Lung (tissue), 12 donors: Measurements from ENCODE around the gene TBC1D22A. TPM values are rescaled to one million over a fixed set of nuclear protein-coding genes. Genes with fewer than 3 reads are reported as not detected.

Experiments used
- ATAC-seq: fragments of 200-7000 bp; cut with Tn5 transposase; one replicate; pipeline ENCODE4 v1.9.1; 2020; ENCODE audit warnings: moderate number of reproducible peaks; ENCODE audit not compliant: insufficient read depth, low FRiP score
- DNase-seq, 3 donors: peaks; one replicate each; pipeline ENCODE4 v3.0.0-alpha.2; 2013 to 2017
- H3K27ac ChIP-seq, 2 donors: one replicate each; pipeline ENCODE4 v1.5.1; 2013; ENCODE audit warnings: mild to moderate bottlenecking in 2 of 2, moderate library complexity in 2 of 2, control low read depth in 1 of 2, inconsistent platforms in 1 of 2, low read depth in 1 of 2, low read length in 1 of 2
- H3K27me3 ChIP-seq, 3 donors: one replicate each; pipeline ENCODE4 v1.5.1; 2013; ENCODE audit warnings: low read length in 2 of 3; ENCODE audit not compliant: control insufficient read depth in 3 of 3, insufficient read depth in 3 of 3
- H3K36me3 ChIP-seq, 4 donors: one replicate each; pipeline ENCODE4 v1.5.1; 2013; ENCODE audit warnings: low read length in 4 of 4, mild to moderate bottlenecking in 1 of 4, moderate library complexity in 1 of 4; ENCODE audit not compliant: control insufficient read depth in 4 of 4, insufficient read depth in 4 of 4
- H3K4me1 ChIP-seq, 5 donors: one replicate each; pipeline ENCODE4 v1.5.1; 2013; ENCODE audit warnings: low read length in 5 of 5, mild to moderate bottlenecking in 2 of 5, moderate library complexity in 1 of 5; ENCODE audit not compliant: control insufficient read depth in 5 of 5, insufficient read depth in 5 of 5
- H3K4me3 ChIP-seq: one replicate; pipeline ENCODE4 v1.5.1; 2013; ENCODE audit warnings: mild to moderate bottlenecking, control low read depth, moderate library complexity
- H3K9ac ChIP-seq, 2 donors: one replicate each; pipeline ENCODE4 v1.5.1; 2013; ENCODE audit warnings: low read length in 2 of 2, control low read depth in 1 of 2; ENCODE audit not compliant: insufficient read depth in 1 of 2
- H3K9me3 ChIP-seq, 4 donors: one replicate each; pipeline ENCODE4 v1.5.1; 2013; ENCODE audit warnings: low read length in 3 of 4, mild to moderate bottlenecking in 1 of 4, moderate library complexity in 1 of 4; ENCODE audit not compliant: control insufficient read depth in 4 of 4, insufficient read depth in 3 of 4
- CTCF ChIP-seq: IDR thresholded peaks from 2 replicates; pipeline ENCODE4 v1.5.1; 2012; ENCODE audit warnings: mild to moderate bottlenecking; ENCODE audit errors: control extremely low read depth, extremely low read depth
- WGBS, 2 donors: extraction: QIAGEN DNeasy Blood & Tissue Kit; methylation state at CpG; one replicate each; pipeline ENCODE4 v1.1.7; 2013; 5-methylcytosine and 5-hydroxymethylcytosine counted together
- polyA plus RNA-seq, 2 donors: library from polyadenylated mRNA; stranded (reverse); fragments of 200-250 nt; gene quantifications; one replicate each; pipeline ENCODE4 v1.2.1, GENCODE V29; 2013
- total RNA-seq, 2 donors: library from RNA; depleted of rRNA in 1 of 2; stranded (reverse); fragments of >200 nt in 1 of 2; gene quantifications; one replicate each; pipeline ENCODE4 v1.2.1, GENCODE V29; 2014 to 2021
- donor health status: control.
- donor health status: control.
- donor health status: Bipolar disorder and iron deficiency.
- donor health status: healthy.
- donor health status: DM: yes; HTN: yes; CAD: no.

The TBC1D22A gene
- total and polyA plus RNA-seq, 4 donors = 20.2 to 38.4 (median 21.0) TPM

DNA sequence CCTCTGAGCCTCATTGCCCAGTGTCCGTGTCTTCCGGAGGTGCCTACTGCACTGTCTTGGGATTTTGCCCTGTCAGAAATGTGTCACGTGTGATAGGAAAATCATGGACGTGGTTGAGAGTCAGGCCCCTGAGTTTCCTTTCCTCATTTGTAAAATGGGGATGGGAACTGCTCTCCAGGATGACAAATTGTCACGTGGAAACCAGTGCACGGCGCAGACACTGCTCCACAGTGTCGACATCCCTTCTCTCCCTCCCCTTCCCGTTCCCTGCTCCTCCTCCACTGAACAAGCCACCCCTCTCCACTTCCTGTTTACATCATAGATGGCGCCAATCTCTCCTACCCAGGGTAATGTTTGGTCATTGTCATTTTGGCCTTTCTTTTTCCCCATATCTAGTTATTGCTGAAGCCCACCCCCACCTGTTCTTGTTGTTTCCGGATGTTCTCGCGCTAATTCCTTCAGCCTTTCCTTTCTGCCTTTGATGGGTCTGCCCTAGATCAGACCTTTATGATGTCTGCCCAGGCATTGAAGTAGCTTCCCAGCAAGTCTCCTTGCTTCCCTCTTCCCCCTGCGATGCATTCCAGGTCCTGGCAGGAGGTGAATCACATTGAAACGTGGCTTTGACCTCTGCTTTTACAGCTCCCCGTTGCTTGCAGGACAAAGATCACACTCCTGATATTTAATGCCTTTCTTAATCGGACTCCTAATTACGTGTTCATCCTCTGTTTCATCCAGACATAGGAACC lies 91.8 kb downstream of the TBC1D22A start:
- peak overlapping the region in 1 of 2 donors; percentile 79 for H3K27ac ChIP-seq
- no peak for TF ChIP-seq CTCF
- no peak overlapping the region for H3K4me3 ChIP-seq
- WGBS, 2 donors = 48 to 53% methylated on average over 18 of the region's 18 CpGs
- no peaks in the 10 kb centered on the region for H3K9me3 ChIP-seq
- H3K4me1 ChIP-seq = peaks cover 0 to 35% (median 17%) of the 10 kb centered on the region in 5 donors
- no peak overlapping the region for H3K9ac ChIP-seq
- H3K27me3 ChIP-seq = no peaks in the 10 kb centered on the region
- peak; percentile 83 for ATAC-seq
- peak; percentile 36 to 75 (median 49) for DNase-seq
- peaks cover 0 to 2% (median 0%) of the 10 kb centered on the region in 4 donors for H3K36me3 ChIP-seq

- ATAC-seq (no peak), DNase-seq (no peak)
- WGBS, 2 donors = 94% methylated on average over 12 of the region's 12 CpGs
- H3K9ac ChIP-seq = no peak overlapping the region
- H3K4me1 ChIP-seq = peaks cover 0 to 35% (median 17%) of the 10 kb centered on the region in 5 donors
- no peaks in the 10 kb centered on the region for H3K9me3 ChIP-seq
- no peak overlapping the region for H3K27ac ChIP-seq
- no peak overlapping the region for H3K4me3 ChIP-seq
- no peak for TF ChIP-seq CTCF
- H3K27me3 ChIP-seq = no peaks in the 10 kb centered on the region
- peaks cover 0 to 2% (median 0%) of the 10 kb centered on the region in 4 donors for H3K36me3 ChIP-seq
Observed at GRCh38 chr22:46855681-46856080, 93.2 kb downstream of the TBC1D22A start.

- Histone ChIP-seq H3K4me1 (peaks cover 0 to 35% (median 17%) of the 10 kb centered on the region in 5 donors), H3K4me3 (no peak overlapping the region), H3K27me3 (no peaks in the 10 kb centered on the region), H3K9me3 (no peaks in the 10 kb centered on the region), H3K27ac (no peak overlapping the region), H3K9ac (peak overlapping the region in 1 of 2 donors; percentile 32), H3K36me3 (no peaks in the 10 kb centered on the region)
- TF ChIP-seq CTCF = no peak
- 87 to 90% methylated on average over 3 of the region's 3 CpGs for WGBS, 2 donors
- ATAC-seq = no peak
- DNase-seq = peak; percentile 44 to 92 (median 87)
Observed at GRCh38 chr22:46856661-46857060, 94.2 kb downstream of the TBC1D22A start.
